Measurements from ENCODE around the gene ZNF521.

The ZNF521 gene

GRCh38 chr18:25225151-25225550 lies 126.8 kb downstream of the ZNF521 start:
- DNase-seq (ENCODE audit: low read depth in 2 of 2), result no peak

- no peak for DNase-seq (ENCODE audit: low read depth in 2 of 2)
Measured at GRCh38 chr18:25223899-25224886, 127.8 kb downstream of the ZNF521 start.

DNA sequence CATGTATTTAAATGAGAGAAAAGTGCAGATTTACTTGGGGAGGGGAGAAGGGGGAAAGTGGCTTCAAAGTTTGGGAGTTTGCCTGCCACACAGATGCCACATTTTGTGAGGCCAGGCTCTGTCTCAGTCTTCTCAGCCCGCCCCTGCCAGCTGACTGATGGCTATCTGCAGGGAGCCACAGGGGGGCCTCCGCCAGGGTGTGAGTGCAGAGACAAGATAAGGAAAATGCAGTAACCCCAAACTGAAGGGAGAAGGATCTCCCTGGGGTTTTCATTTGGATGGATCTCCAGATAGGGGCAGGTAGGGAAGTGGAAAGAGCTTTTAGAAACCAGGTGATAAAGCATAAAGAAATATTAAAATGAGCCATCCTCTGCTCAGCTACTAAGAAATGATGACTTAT lies 128.8 kb downstream of the ZNF521 start:
- DNase-seq (ENCODE audit: low read depth in 2 of 2), result no peak

DNA sequence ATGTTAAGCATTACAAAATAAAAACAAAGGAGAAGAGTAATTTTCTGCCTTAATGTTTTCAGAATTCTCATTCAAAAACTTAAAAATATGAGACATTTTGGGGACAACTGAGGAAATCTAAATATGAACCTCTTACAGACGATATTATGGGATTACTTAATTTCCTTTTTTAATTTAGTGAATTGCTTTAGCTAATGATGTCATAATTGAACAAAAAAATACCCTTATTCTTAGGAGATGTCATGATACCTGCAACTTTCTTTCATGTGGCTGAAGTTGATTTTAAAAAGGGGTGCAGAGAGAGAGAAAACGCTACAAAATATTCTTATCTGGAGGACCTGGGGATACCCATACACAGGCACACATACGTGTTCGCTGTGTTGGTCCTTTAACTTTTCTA lies 129.3 kb downstream of the ZNF521 start:
- DNase-seq (ENCODE audit: low read depth in 2 of 2), result no peak

GRCh38 chr18:25210622-25211021 lies 141.3 kb downstream of the ZNF521 start:
- no peak for DNase-seq (ENCODE audit: low read depth in 2 of 2)

GRCh38 chr18:25192065-25192464 lies 159.9 kb downstream of the ZNF521 start:
- DNase-seq (ENCODE audit: low read depth in 2 of 2), result no peak

DNA sequence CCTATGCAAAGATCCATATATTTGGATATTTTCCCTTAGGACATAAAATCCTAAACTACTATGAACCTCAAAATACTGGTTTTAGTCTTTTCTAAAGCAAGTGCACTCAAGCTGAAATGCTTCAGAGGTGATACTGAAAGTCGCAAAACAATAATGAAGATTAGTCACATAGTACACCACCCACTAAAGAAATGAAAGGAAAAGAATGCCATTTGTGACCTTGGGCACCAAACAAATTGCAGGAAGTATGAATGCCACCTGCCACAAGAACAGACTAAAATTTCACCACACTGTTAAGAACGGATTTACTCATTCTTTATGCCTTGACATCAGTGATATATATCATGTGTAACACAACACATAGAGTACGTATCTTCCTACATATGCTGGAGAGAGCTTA lies 161.5 kb downstream of the ZNF521 start:
- no peak for DNase-seq (ENCODE audit: low read depth in 2 of 2)

- DNase-seq (ENCODE audit: low read depth in 2 of 2), result no peak
Measured at GRCh38 chr18:25189391-25190185, 162.4 kb downstream of the ZNF521 start.

DNA sequence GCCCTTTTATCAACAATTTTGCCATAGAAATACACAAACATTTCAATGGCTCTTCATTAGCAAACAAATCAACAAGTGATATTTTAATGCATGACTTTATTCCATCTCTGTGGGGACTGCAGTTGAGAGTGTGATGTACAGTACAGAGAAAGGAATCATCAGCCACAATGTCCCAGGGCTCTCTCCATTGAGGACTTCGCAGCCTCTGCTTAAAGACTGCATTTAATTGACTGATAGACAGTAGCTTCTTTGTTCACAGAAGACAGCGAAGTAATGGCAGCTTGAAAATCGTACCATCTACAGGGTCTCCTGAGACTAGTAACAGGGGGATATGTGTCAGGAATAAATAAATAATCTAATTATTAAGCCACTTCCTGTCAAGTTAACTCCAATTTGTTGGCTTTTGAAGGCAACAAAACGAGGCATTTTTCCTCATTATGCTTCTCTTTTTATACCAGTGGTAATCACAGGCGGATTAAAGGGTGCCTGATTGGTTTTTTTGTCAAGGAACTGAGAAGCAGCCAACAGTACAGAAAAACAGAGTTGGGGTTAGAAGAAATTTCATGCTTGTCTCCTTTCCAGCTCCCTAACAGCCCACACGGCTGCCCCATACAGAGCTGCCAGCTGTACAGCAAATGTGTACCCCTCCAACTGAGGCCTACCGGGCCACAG lies 164.3 kb downstream of the ZNF521 start:
- DNase-seq (ENCODE audit: low read depth in 2 of 2), result no peak

- no peak for DNase-seq (ENCODE audit: low read depth in 2 of 2)
Measured at GRCh38 chr18:25186871-25187270, 165.1 kb downstream of the ZNF521 start.

- no peak for DNase-seq (ENCODE audit: low read depth in 2 of 2)
Measured at GRCh38 chr18:25181993-25182392, 170.0 kb downstream of the ZNF521 start.

GRCh38 chr18:25181581-25181980 lies 170.4 kb downstream of the ZNF521 start:
- DNase-seq (ENCODE audit: low read depth in 2 of 2), result no peak

- no peak for DNase-seq (ENCODE audit: low read depth in 2 of 2)
Measured at GRCh38 chr18:25180973-25181548, 170.9 kb downstream of the ZNF521 start.

DNA sequence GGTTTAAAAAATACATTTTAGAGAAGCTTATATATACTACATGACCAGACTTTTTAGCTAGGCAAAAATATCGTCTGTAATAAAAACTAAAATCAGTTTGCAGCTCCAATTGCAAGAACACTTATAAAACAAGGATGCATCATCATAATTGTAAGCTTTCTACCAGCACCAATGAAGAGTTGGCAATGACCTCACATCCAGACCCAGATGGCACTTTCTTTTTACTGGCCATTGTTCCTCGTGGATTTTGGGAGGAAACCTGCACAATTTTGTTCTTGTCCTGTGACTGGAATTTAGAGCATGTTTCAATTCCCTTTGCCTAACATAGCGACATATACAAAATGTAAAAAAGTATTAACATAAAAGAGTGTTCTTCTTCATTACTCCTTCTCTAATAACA lies 174.3 kb downstream of the ZNF521 start:
- DNase-seq (ENCODE audit: low read depth in 2 of 2), result no peak

GRCh38 chr18:25176518-25177042 lies 175.4 kb downstream of the ZNF521 start:
- no peak for DNase-seq (ENCODE audit: low read depth in 2 of 2)

- no peak for DNase-seq (ENCODE audit: low read depth in 2 of 2)
Measured at GRCh38 chr18:25175558-25176517, 176.1 kb downstream of the ZNF521 start.

GRCh38 chr18:25174324-25174723 lies 177.6 kb downstream of the ZNF521 start:
- no peak for DNase-seq (ENCODE audit: low read depth in 2 of 2)

- no peak for DNase-seq (ENCODE audit: low read depth in 2 of 2)
Measured at GRCh38 chr18:25171334-25171733, 180.6 kb downstream of the ZNF521 start.

- no peak for DNase-seq (ENCODE audit: low read depth in 2 of 2)
Measured at GRCh38 chr18:25170402-25170801, 181.6 kb downstream of the ZNF521 start.

GRCh38 chr18:25169701-25170100 lies 182.3 kb downstream of the ZNF521 start:
- no peak for DNase-seq (ENCODE audit: low read depth in 2 of 2)

Data from stimulated activated CD8-positive, alpha-beta memory T cell treated with anti-CD3 and anti-CD28 coated beads, Interleukin-7, amount 100 ng/mL, for 1 hour (primary cell).